ENCODE results near the gene CNIH2. TPM values are rescaled to one million over a fixed set of nuclear protein-coding genes. Genes with fewer than 3 reads are reported as not detected.
"Not testable (repeated sequence)": the region's sequence is repeated elsewhere in the genome, so short reads cannot be mapped to it uniquely, and the experiment has no call there.

Gene CNIH2
- total RNA-seq, 4 donors from 2014 or later: 0.41 TPM; not detected in 3

DNA sequence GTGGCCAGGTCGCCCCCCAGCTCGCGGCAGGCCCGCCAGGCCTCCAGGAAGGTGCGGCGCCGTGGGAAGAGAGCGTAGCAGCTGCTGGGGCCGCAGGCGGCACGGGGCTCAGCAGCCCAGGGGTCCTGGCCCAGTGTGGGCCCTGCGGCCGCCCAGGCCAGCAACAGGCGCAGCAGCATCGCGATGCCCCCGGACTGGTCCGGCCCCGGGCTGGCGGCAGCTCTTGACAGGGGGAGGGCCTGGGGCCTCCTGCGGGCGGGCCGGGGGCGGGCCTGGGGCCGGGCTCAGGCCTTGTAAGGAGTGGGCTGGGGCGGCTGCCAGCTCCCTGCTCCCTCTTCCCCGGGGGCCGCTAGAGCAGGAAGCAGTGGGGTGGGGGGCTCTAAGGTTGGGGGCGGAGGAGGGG is 38.9 kb downstream of the CNIH2 start, which contains the start of gene CD248:
Gene CD248 (minus strand): TSS at position 196 of the 403 bp plus-strand sequence. CDS start 17 bp downstream, at position 179.
- Histone ChIP-seq H3K4me3 (peak within 1 kb of the TSS; percentile 25 to 44 (median 40)), H3K27me3 (no peaks in the 10 kb centered on the region), H3K4me1 (peaks cover 16 to 43% (median 29%) of the 10 kb centered on the region in 4 donors), H3K27ac (peak within 1 kb of the TSS; percentile 79 to 95 (median 88)), H3K9me3 (no peaks in the 10 kb centered on the region), H3K36me3 (no peaks in the 10 kb centered on the region)
- DNase-seq: peak; percentile 43
- intact Hi-C loops (cut with DNase I; ENCODE audit: low total_unique reads) (no loop called here), in situ Hi-C loops (cut with MboI; ENCODE audit: low pct_ligation_motif_present in 1 of 4, low pct_unique_long_range_greater_than_20kb in 1 of 4, low sequenced_read_pairs in 3 of 4) (no loop called here)
- 49% methylated on average over 21 of the region's 29 CpGs; no CpG with 5 or more reads in 1 of the 2 donors for WGBS, 2 donors (ENCODE audit: low coverage in 1 of 2)
- TF ChIP-seq, protein P1, sequence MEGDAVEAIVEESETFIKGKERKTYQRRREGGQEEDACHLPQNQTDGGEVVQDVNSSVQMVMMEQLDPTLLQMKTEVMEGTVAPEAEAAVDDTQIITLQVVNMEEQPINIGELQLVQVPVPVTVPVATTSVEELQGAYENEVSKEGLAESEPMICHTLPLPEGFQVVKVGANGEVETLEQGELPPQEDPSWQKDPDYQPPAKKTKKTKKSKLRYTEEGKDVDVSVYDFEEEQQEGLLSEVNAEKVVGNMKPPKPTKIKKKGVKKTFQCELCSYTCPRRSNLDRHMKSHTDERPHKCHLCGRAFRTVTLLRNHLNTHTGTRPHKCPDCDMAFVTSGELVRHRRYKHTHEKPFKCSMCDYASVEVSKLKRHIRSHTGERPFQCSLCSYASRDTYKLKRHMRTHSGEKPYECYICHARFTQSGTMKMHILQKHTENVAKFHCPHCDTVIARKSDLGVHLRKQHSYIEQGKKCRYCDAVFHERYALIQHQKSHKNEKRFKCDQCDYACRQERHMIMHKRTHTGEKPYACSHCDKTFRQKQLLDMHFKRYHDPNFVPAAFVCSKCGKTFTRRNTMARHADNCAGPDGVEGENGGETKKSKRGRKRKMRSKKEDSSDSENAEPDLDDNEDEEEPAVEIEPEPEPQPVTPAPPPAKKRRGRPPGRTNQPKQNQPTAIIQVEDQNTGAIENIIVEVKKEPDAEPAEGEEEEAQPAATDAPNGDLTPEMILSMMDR (IDR thresholded peaks at IDR 0.05): no peak
- TF ChIP-seq POLR2AphosphoS5 (IDR thresholded peaks at IDR 0.05): peak in 2 of 3 donors; percentile 26 to 38

DNA sequence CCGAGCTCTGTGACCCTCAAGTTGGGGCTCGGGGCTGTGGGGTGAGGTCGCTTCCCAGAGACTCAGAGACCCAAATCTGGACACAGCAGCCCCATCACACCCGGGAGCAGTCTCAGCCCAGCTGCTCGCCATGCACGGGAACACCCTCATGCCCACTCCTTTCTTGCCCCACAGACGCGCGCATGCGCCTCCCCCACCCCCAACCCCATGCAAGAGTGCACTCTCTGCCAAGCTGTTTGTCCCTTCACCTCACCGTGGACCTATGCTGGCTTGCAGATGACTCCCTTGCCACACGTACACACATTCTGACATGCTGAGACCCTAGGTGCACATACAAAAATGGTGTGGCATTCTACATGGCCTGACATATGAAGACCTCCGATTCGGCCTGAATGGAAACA is 39.3 kb downstream of the CNIH2 start:
- no peak for DNase-seq
- in situ Hi-C loops (cut with MboI; ENCODE audit: low pct_ligation_motif_present in 1 of 4, low pct_unique_long_range_greater_than_20kb in 1 of 4, low sequenced_read_pairs in 3 of 4): no loop called here
- TF ChIP-seq EP300 (IDR thresholded peaks at IDR 0.05; ENCODE audit: low read depth) (no peak), POLR2AphosphoS5 (IDR thresholded peaks at IDR 0.05) (no peak), POLR2A (IDR thresholded peaks at IDR 0.05) (no peak)
- TF ChIP-seq, protein P1 (IDR thresholded peaks at IDR 0.05): no peak
- H3K9me3 ChIP-seq: no peaks in the 10 kb centered on the region
- no peaks in the 10 kb centered on the region for H3K27me3 ChIP-seq
- no peaks in the 10 kb centered on the region for H3K36me3 ChIP-seq
- intact Hi-C loops (cut with DNase I; ENCODE audit: low total_unique reads): no loop called here
- peaks cover 16 to 41% (median 29%) of the 10 kb centered on the region in 4 donors for H3K4me1 ChIP-seq
- 40 to 51% methylated on average over 1 to 12 of the region's 14 CpGs for WGBS, 2 donors (ENCODE audit: low coverage in 1 of 2)
- H3K27ac ChIP-seq: peak overlapping the region; percentile 79 to 95 (median 88)
- peak overlapping the region; percentile 25 to 44 (median 40) for H3K4me3 ChIP-seq

DNA sequence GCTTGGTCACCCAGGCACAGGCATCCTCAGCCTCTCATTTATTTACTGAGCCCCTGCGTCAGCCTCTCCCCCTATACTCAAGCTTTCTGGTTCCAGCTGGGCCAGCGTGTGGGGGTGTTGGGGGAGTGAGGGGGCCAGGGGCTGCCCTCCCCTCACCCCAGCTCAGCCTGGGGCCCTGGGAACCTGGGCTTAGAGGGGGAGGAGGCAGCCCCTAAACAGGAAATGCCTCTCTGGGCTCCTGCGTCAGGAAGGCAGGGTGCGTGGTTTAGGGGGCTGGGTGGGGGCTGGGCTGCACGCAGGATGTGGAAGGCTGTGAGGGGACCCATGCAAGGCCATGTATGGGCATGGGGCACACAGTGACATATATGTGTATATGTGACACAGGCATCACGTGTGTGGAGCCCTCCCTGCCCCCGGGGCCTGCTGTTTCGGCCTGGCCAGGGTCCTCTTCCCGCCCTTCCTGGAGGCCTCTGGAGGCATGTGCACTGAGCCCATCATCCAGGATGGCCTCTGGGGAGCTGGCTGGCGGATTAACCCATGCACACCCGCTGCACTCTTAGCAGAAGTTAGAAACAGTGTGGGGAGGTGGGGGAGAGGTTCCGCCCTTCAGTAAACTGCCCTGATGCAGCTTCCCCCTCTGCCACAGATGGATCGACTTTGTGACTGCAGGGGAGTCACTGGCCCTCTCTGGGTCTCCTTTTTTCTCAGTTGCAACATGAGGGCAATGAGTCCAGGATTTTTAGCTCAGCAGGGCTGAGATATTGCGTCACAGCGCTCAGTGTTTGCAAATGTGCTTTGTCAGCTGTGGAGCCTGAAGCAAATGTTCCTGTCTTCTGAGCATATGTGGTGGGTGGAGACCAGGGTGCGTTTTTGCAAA is 40.0 kb downstream of the CNIH2 start:
- Histone ChIP-seq H3K4me1 (peaks cover 15 to 39% (median 28%) of the 10 kb centered on the region in 4 donors), H3K4me3 (no peak overlapping the region), H3K27me3 (no peaks in the 10 kb centered on the region), H3K27ac (peak overlapping the region; percentile 79 to 95 (median 88)), H3K36me3 (no peaks in the 10 kb centered on the region), H3K9me3 (no peaks in the 10 kb centered on the region)
- DNase-seq: peak; percentile 47
- intact Hi-C loops (cut with DNase I; ENCODE audit: low total_unique reads): no loop called here
- TF ChIP-seq POLR2AphosphoS5 (IDR thresholded peaks at IDR 0.05) (no peak), EP300 (IDR thresholded peaks at IDR 0.05; ENCODE audit: low read depth) (no peak), POLR2A (IDR thresholded peaks at IDR 0.05) (no peak)
- TF ChIP-seq, protein P1 (IDR thresholded peaks at IDR 0.05): no peak
- in situ Hi-C loops (cut with MboI; ENCODE audit: low pct_ligation_motif_present in 1 of 4, low pct_unique_long_range_greater_than_20kb in 1 of 4, low sequenced_read_pairs in 3 of 4): no loop called here
- 42% methylated on average over 15 of the region's 16 CpGs; no CpG with 5 or more reads in 1 of the 2 donors for WGBS, 2 donors (ENCODE audit: low coverage in 1 of 2)

DNA sequence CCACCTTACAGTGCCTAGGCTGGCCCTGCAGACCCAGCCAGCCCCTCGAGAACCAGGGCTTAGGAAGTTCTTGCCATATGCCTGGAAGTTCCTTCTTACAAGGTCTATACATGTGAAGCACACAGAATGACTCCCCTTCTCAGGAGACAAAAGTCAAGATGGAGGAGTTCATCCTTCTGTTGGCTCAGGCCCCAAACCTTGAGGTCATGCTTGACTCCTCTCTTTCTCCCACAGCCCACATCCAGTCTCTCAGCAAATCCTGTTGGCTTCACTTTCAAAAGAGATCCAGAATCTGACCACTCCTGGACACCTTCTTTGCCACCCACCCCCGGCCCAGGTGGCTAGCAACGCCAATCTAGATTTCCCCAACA is 40.6 kb downstream of the CNIH2 start:
- peaks cover 9 to 32% (median 22%) of the 10 kb centered on the region in 4 donors for H3K4me1 ChIP-seq
- in situ Hi-C loops (cut with MboI; ENCODE audit: low pct_ligation_motif_present in 1 of 4, low pct_unique_long_range_greater_than_20kb in 1 of 4, low sequenced_read_pairs in 3 of 4) (no loop called here), intact Hi-C loops (cut with DNase I; ENCODE audit: low total_unique reads) (no loop called here)
- no peaks in the 10 kb centered on the region for H3K9me3 ChIP-seq
- no peak overlapping the region for H3K4me3 ChIP-seq
- 72% methylated on average over 3 of the region's 3 CpGs; no CpG with 5 or more reads in 1 of the 2 donors for WGBS, 2 donors (ENCODE audit: low coverage in 1 of 2)
- peak overlapping the region; percentile 79 to 95 (median 88) for H3K27ac ChIP-seq
- DNase-seq: no peak
- H3K36me3 ChIP-seq: no peaks in the 10 kb centered on the region
- TF ChIP-seq, protein P1 (IDR thresholded peaks at IDR 0.05): no peak
- TF ChIP-seq POLR2A (IDR thresholded peaks at IDR 0.05): no peak
- no peak for TF ChIP-seq POLR2AphosphoS5 (IDR thresholded peaks at IDR 0.05)
- no peak for TF ChIP-seq EP300 (IDR thresholded peaks at IDR 0.05; ENCODE audit: low read depth)
- H3K27me3 ChIP-seq: no peaks in the 10 kb centered on the region

DNA sequence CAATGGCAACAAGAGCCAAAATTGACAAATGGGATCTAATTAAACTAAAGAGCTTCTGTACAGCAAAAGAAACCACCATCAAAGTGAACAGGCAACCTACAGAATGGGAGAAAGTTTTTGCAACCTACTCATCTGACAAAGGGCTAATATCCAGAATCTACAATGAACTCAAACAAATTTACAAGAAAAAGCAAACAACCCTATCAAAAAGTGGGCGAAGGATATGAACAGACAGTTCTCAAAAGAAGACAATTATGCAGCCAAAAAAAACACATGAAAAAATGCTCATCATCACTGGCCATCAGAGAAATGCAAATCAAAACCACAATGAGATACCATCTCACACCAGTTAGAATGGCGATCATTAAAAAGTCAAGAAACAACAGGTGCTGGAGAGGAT is 42.3 kb downstream of the CNIH2 start:
- 80 to 89% methylated on average over 1 to 2 of the region's 2 CpGs for WGBS, 2 donors (ENCODE audit: low coverage in 1 of 2)
- H3K4me3 ChIP-seq; H3K9me3 ChIP-seq; H3K27ac ChIP-seq; H3K27me3 ChIP-seq; intact Hi-C loops (cut with DNase I; ENCODE audit: low total_unique reads); in situ Hi-C loops (cut with MboI; ENCODE audit: low pct_ligation_motif_present in 1 of 4, low pct_unique_long_range_greater_than_20kb in 1 of 4, low sequenced_read_pairs in 3 of 4); DNase-seq; H3K36me3 ChIP-seq: not testable (repeated sequence)
- H3K4me1 ChIP-seq: peaks cover 8 to 30% (median 20%) of the 10 kb centered on the region in 4 donors

DNA sequence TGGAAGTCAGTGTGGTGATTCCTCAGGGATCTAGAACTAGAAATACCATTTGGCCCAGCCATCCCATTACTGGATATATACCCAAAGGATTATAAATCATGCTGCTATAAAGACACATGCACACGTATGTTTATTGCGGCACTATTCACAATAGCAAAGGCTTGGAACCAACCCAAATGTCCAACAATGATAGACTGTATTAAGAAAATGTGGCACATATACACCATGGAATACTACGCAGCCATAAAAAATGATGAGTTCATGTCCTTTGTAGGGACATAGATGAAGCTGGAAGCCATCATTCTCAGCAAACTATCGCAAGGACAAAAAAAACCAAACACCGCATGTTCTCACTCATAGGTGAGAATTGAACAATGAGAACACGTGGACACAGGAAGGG is 42.8 kb downstream of the CNIH2 start:
- H3K9me3 ChIP-seq: not testable (repeated sequence)

More for the DNA sequence above, 42.8 kb downstream of the CNIH2 start:
- peaks cover 8 to 30% (median 20%) of the 10 kb centered on the region in 4 donors for H3K4me1 ChIP-seq
- H3K27ac ChIP-seq; in situ Hi-C loops (cut with MboI; ENCODE audit: low pct_ligation_motif_present in 1 of 4, low pct_unique_long_range_greater_than_20kb in 1 of 4, low sequenced_read_pairs in 3 of 4); H3K4me3 ChIP-seq; H3K36me3 ChIP-seq; DNase-seq; H3K27me3 ChIP-seq; intact Hi-C loops (cut with DNase I; ENCODE audit: low total_unique reads): not testable (repeated sequence)
- WGBS, 2 donors (ENCODE audit: low coverage in 1 of 2): 87 to 90% methylated on average over 4 to 6 of the region's 6 CpGs
